GM19238 (cell line): ENCODE data around the gene MLLT3.

Experiments
- DNase-seq: peaks from one replicate; pipeline ENCODE4 v3.0.0; 2011; ENCODE audit warnings: low spot score; ENCODE audit not compliant: insufficient read length

MLLT3 gene

DNA sequence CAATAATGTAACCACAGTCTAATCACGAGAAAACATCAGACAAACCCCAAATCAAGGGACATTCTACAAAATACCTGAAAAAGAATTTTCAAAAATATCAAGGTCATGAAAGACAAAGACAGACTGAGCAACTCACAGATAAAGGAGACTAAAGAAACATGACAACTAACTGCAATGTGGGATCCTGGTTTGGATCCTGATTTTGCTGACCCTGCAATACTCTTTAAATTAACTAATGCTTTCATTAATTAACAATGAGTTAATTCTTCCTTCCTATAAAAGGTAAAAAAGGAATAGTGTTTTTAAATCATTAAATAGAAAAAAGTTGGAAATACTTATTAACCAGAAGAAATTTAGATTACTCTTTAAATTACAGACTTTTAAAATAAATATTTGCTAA lies 103.6 kb downstream of the MLLT3 start:
- no peak for DNase-seq

- DNase-seq: no peak
These were observed 109.0 kb downstream of the MLLT3 start for GRCh38 chr9:20513126-20513913.

- DNase-seq: no peak
These were observed 109.7 kb downstream of the MLLT3 start for GRCh38 chr9:20512636-20513035.

- no peak for DNase-seq
These were observed 110.2 kb downstream of the MLLT3 start for GRCh38 chr9:20512106-20512505.

DNA sequence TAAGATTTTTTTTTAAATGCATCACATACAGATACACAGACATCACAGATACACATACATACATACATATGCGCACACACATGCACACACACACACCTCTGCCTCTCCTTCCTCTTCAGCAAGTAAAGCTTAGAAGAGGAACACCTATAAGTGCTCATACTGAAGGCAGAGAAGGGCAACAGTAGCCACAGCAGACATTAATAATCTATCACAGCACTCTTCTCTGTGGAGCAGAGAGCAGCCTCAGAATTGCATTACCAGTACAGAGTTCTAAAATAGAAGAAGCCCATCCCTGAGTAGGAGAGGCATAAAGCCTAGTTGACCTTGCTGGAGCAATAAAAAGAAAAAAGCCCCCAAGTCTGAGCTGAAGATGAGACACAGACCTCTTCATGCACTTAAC lies 110.6 kb downstream of the MLLT3 start:
- DNase-seq: no peak

DNA sequence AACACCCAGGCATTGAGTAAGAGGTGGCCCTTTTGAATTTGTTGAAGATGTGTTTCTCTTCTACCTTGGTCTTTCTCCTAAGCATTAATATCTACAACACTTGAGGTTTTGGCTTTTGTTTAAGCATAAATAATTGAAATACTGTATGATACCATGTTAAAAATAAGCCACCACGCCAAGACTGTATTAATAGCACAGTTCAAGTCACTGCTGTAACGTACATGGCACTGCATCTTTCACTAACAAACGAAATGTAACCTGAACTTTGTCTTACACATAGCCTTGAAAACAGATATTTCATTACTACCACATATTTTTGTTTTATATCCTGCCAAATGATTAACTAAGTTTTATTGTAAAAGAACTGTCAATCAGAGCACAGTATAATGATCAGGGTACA lies 112.8 kb downstream of the MLLT3 start:
- DNase-seq: no peak

DNA sequence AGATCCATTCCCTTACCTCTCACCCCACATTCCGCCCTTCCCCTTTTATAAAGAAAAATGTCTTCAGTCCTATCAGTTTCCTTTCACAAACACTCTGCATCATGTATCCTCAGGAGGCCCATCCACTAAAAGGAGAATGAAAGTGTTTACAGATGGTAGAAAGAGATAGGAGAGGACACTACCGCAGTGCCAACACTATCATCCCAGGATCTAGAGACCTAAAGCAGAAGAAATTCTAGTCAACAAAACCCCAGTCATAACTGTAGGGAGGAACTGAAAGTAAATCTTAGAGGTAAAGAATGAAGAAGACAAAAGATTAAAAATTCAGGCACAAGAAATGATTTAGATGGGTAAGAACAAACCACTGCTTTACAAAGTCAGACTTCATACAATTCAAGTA lies 114.1 kb downstream of the MLLT3 start:
- no peak for DNase-seq

GRCh38 chr9:20507431-20507830 lies 114.9 kb downstream of the MLLT3 start:
- no peak for DNase-seq

- DNase-seq: no peak
These were observed 116.0 kb downstream of the MLLT3 start for GRCh38 chr9:20506099-20506900.

GRCh38 chr9:20505574-20505973 lies 116.7 kb downstream of the MLLT3 start:
- no peak for DNase-seq

GRCh38 chr9:20504930-20505329 lies 117.4 kb downstream of the MLLT3 start:
- DNase-seq: no peak

- DNase-seq: no peak
These were observed 122.2 kb downstream of the MLLT3 start for GRCh38 chr9:20500101-20500500.

DNA sequence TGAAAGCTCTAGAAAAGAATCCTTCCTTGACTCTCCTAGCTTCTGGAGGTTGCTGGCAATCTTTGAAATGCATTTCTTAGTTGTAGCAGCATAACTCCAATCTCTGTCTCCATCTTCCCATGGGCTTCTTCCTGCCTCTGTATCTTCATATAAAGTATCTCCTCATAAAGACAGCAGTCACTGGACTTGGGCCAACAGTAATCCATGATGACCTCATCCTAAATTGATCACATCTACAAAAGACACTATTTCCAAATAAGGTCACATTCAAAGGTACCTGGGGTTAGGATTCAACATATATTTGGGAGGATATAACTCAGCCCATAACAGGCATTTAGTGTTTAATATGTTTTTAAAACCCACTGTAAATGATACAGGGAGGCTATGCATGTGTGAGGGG lies 123.3 kb downstream of the MLLT3 start:
- no peak for DNase-seq

- DNase-seq: no peak
These were observed 126.0 kb downstream of the MLLT3 start for GRCh38 chr9:20496328-20496727.

- no peak for DNase-seq
These were observed 127.2 kb downstream of the MLLT3 start for GRCh38 chr9:20495098-20495497.

- DNase-seq: no peak
These were observed 128.3 kb downstream of the MLLT3 start for GRCh38 chr9:20494035-20494434.

DNA sequence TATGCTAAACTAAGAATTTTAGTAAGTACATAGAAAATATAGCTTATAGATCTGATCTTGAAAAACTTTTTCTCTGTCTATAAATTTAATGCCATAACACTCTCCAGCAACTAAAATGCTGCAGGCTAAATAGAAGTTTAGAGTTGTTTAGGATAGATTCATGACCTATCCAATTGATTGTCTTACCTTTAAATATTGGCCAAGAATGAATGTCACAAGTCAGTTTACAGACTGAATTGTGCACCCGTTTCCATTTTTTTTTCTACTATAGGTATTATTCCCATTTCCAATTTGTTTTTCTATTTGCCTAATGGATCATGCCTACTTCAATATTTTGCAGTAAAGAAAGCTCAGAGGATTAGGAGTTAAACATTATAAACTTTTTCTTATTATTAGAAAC lies 129.5 kb downstream of the MLLT3 start:
- DNase-seq: no peak

- no peak for DNase-seq
These were observed 130.7 kb downstream of the MLLT3 start for GRCh38 chr9:20491612-20492011.

DNA sequence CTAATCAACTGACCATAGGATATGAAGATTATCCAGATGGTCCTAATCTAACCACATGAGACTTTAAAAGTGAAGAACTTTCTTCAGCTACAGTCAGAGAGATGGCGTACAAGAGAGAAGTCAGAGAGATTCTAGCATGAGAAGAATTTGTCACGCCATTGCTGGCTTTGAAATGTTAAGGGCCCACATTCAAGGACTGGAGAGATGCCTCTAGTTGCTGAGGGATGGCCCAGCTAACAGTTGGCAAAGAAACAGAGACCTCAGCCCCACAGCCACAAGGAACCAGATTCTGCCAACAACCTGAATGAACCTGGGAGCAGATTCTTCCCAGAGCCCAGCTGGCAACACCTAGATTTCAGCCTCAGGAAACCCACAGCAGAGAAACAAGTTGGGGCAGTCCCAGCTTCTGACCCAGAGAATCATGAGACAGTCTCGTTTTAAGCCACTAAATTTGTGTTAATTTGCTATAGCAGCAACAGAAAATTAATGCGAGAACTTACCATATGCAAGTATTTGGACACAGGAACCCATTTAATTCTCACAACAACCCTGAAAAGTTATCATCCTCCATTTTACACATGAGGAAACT lies 132.0 kb downstream of the MLLT3 start:
- DNase-seq: no peak

GRCh38 chr9:20488691-20489090 lies 133.6 kb downstream of the MLLT3 start:
- DNase-seq: no peak

- DNase-seq: no peak
These were observed 135.7 kb downstream of the MLLT3 start for GRCh38 chr9:20486552-20486951.

GRCh38 chr9:20481437-20481836 lies 140.9 kb downstream of the MLLT3 start:
- DNase-seq: no peak
